Activated T-cell treated with anti-CD3 and anti-CD28 coated beads, Interleukin-2, amount 50 U/mL, for 48 hours (primary cell): ENCODE results near the gene LAMA3.

Experiments used
- DNase-seq, 2 experiments: peaks; one replicate each; pipeline ENCODE4 v3.0.0-alpha.2; 2020

Gene LAMA3

GRCh38 chr18:23793985-23794867 is 105.0 kb downstream of the LAMA3 start:
- DNase-seq: no peak

- DNase-seq: no peak
These were observed 109.0 kb downstream of the LAMA3 start for GRCh38 chr18:23798249-23798648.

- no peak for DNase-seq
These were observed 109.6 kb downstream of the LAMA3 start for GRCh38 chr18:23798824-23799223.

GRCh38 chr18:23799540-23799939 is 110.3 kb downstream of the LAMA3 start:
- DNase-seq: no peak

- DNase-seq: no peak
These were observed 111.6 kb downstream of the LAMA3 start for GRCh38 chr18:23800902-23801301.

GRCh38 chr18:23802817-23803216 is 113.6 kb downstream of the LAMA3 start:
- DNase-seq: no peak

GRCh38 chr18:23803755-23804154 is 114.5 kb downstream of the LAMA3 start:
- no peak for DNase-seq

- no peak for DNase-seq
These were observed 116.6 kb downstream of the LAMA3 start for GRCh38 chr18:23805898-23806297.

GRCh38 chr18:23809415-23809814 is 120.2 kb downstream of the LAMA3 start:
- no peak for DNase-seq

- peak in 1 of 2 experiments; percentile 46 for DNase-seq
These were observed 121.1 kb downstream of the LAMA3 start for GRCh38 chr18:23810396-23810795.

GRCh38 chr18:23811176-23811575 is 121.9 kb downstream of the LAMA3 start:
- no peak for DNase-seq

- no peak for DNase-seq
These were observed 123.5 kb downstream of the LAMA3 start for GRCh38 chr18:23812546-23813440.

GRCh38 chr18:23814991-23815614 is 125.8 kb downstream of the LAMA3 start:
- no peak for DNase-seq

GRCh38 chr18:23816021-23816420 is 126.8 kb downstream of the LAMA3 start:
- DNase-seq: no peak

- DNase-seq: no peak
These were observed 127.5 kb downstream of the LAMA3 start for GRCh38 chr18:23816740-23817139.

- no peak for DNase-seq
These were observed 129.7 kb downstream of the LAMA3 start for GRCh38 chr18:23819001-23819400.

GRCh38 chr18:23822590-23823385 is 133.5 kb downstream of the LAMA3 start:
- no peak for DNase-seq

- DNase-seq: no peak
These were observed 135.0 kb downstream of the LAMA3 start for GRCh38 chr18:23824240-23824639.

- no peak for DNase-seq
These were observed 135.4 kb downstream of the LAMA3 start for GRCh38 chr18:23824669-23825068.

GRCh38 chr18:23825496-23825895 is 136.2 kb downstream of the LAMA3 start:
- no peak for DNase-seq

GRCh38 chr18:23825978-23826405 is 136.7 kb downstream of the LAMA3 start:
- DNase-seq: peak in 1 of 2 experiments; percentile 35
